Measurements from ENCODE around the gene OLAH. TPM values are rescaled to one million over a fixed set of nuclear protein-coding genes. Genes with fewer than 3 reads are reported as not detected.

The OLAH gene
- polyA plus RNA-seq, 1 donor from 2014 or later = not detected

GRCh38 chr10:15067154-15067553 is 23.4 kb downstream of the OLAH start:
- Histone ChIP-seq H3K4me2 (ENCODE audit: low read length) (no peak overlapping the region), H3K9me3 (ENCODE audit: low read length) (peaks cover 8% of the 10 kb centered on the region), H3K36me3 (ENCODE audit: insufficient read depth, low read length) (no peaks in the 10 kb centered on the region), H3K27ac (ENCODE audit: low read length) (no peak overlapping the region), H2AFZ (ENCODE audit: low read depth, low read length) (no peak overlapping the region), H3F3A (ENCODE audit: insufficient read depth, low read length, poor library complexity, severe bottlenecking) (no peaks in the 10 kb centered on the region), H3K79me2 (replicated peaks; ENCODE audit: insufficient read depth, low read length) (no peaks in the 10 kb centered on the region), H3K9me2 (ENCODE audit: insufficient read depth, low read length) (no peaks in the 10 kb centered on the region), H4K20me1 (ENCODE audit: insufficient read depth) (no peaks in the 10 kb centered on the region), H3K27me3 (ENCODE audit: insufficient read depth, low read depth, low read length) (no peaks in the 10 kb centered on the region), H3K4me3 (ENCODE audit: low read length) (no peak overlapping the region), H3K9ac (ENCODE audit: low read length) (no peak overlapping the region)
- TF ChIP-seq POLR2AphosphoS5 (IDR thresholded peaks at IDR 0.05) (no peak), EP300 (conservative IDR thresholded peaks at IDR 0.05; ENCODE audit: poor library complexity, severe bottlenecking) (no peak), REST (IDR thresholded peaks at IDR 0.05; ENCODE audit: borderline replicate concordance) (no peak), SMC3 (conservative IDR thresholded peaks at IDR 0.05; ENCODE audit: poor library complexity) (no peak), RAD21 (conservative IDR thresholded peaks at IDR 0.05) (no peak), CTCF (IDR thresholded peaks at IDR 0.05; ENCODE audit: poor library complexity, severe bottlenecking) (no peak), TAF1 (IDR thresholded peaks at IDR 0.05; ENCODE audit: low read depth) (no peak), EZH2 (IDR thresholded peaks at IDR 0.05; ENCODE audit: borderline replicate concordance, insufficient read depth, low read length, poor library complexity, severe bottlenecking) (no peak), MXI1 (conservative IDR thresholded peaks at IDR 0.05; ENCODE audit: poor library complexity, severe bottlenecking) (no peak)

DNA sequence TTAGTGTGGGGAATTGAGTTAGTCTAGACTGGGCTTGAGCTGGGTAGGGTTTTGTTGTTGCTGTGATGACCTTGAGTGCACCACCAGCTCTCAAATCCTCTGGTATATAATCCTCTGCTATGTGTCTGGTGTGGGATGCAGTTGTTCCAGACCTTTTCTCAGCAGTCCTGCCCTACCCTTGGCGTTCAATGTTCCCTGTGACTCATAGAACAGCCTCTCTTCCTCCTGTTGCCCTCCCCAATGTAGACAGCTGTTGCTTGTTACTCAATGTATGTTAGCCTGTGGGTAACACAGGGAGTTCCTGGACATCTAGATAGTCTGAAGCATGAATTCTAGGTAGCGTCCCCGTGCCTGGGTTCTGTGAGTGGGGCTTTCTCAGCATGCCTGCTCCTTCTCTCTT is 25.1 kb downstream of the OLAH start:
- H3K9ac ChIP-seq (ENCODE audit: low read length) = no peak overlapping the region
- no peaks in the 10 kb centered on the region for H3K36me3 ChIP-seq (ENCODE audit: insufficient read depth, low read length)
- H3K27me3 ChIP-seq (ENCODE audit: insufficient read depth, low read depth, low read length) = no peaks in the 10 kb centered on the region
- H3K9me3 ChIP-seq (ENCODE audit: low read length) = peaks cover 8% of the 10 kb centered on the region
- no peaks in the 10 kb centered on the region for H3K9me2 ChIP-seq (ENCODE audit: insufficient read depth, low read length)
- H3K27ac ChIP-seq (ENCODE audit: low read length) = no peak overlapping the region
- no peaks in the 10 kb centered on the region for H4K20me1 ChIP-seq (ENCODE audit: insufficient read depth)
- no peak overlapping the region for H3K4me3 ChIP-seq (ENCODE audit: low read length)
- no peak for TF ChIP-seq EZH2 (IDR thresholded peaks at IDR 0.05; ENCODE audit: borderline replicate concordance, insufficient read depth, low read length, poor library complexity, severe bottlenecking)
- TF ChIP-seq RAD21 (conservative IDR thresholded peaks at IDR 0.05) = no peak
- no peak for TF ChIP-seq CTCF (IDR thresholded peaks at IDR 0.05; ENCODE audit: poor library complexity, severe bottlenecking)
- no peak for TF ChIP-seq EP300 (conservative IDR thresholded peaks at IDR 0.05; ENCODE audit: poor library complexity, severe bottlenecking)
- TF ChIP-seq REST (IDR thresholded peaks at IDR 0.05; ENCODE audit: borderline replicate concordance) = no peak
- TF ChIP-seq TAF1 (IDR thresholded peaks at IDR 0.05; ENCODE audit: low read depth) = no peak
- TF ChIP-seq MXI1 (conservative IDR thresholded peaks at IDR 0.05; ENCODE audit: poor library complexity, severe bottlenecking) = no peak
- no peak for TF ChIP-seq SMC3 (conservative IDR thresholded peaks at IDR 0.05; ENCODE audit: poor library complexity)
- TF ChIP-seq POLR2AphosphoS5 (IDR thresholded peaks at IDR 0.05) = no peak
- no peak overlapping the region for H3K4me2 ChIP-seq (ENCODE audit: low read length)
- no peaks in the 10 kb centered on the region for H3K79me2 ChIP-seq (replicated peaks; ENCODE audit: insufficient read depth, low read length)
- no peaks in the 10 kb centered on the region for H3F3A ChIP-seq (ENCODE audit: insufficient read depth, low read length, poor library complexity, severe bottlenecking)
- H2AFZ ChIP-seq (ENCODE audit: low read depth, low read length) = no peak overlapping the region
